NCI-H1694 (cell line): ENCODE results near the gene MARCO.
"Not testable (repeated sequence)": the region's sequence is repeated elsewhere in the genome, so short reads cannot be mapped to it uniquely, and the experiment has no call there.

Experiments
- DNase-seq: peaks from one replicate; lab custom pipeline; 2025; lab: John Stamatoyannopoulos, UW

MARCO gene

GRCh38 chr2:119006441-119006840 lies 64.4 kb downstream of the MARCO start:
- no peak for DNase-seq

DNA sequence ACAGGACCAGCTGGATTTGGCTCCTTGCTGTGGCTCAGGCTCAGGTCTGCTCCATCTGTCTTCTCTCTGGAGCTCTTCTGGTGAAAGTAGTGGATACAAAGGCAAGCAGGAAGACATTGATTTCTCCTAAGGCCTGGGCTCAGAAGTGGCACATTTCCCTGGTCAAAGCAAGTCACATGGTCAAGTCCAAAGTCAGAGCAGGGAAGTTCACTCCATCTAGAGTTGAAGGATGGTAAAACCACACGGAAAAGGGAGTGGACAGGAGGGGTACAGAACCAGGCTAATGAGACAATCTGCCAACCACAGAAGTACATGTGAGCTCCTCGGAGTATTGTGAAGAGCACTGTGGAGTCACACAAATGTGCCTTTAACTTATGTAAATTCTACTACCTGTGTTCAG lies 66.1 kb downstream of the MARCO start:
- DNase-seq, result no peak

DNA sequence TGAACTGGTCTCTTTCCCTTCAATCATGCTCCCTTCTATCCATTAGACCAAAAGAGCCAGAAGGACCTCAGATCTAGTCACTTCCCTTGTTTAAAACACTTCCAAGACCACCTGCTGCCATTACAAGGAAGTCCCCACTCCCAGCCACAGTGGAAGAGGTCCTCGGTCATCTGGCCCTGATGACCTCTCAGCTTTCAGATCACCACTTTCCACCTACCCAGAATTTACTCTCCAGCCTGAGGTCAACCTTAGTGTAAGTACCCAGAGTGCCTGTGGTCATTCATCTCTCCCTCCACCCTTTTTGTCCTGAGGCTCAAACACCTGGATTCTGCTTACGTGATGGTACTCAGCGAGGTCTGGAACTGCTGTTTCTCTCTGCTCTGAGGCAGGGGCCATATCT lies 67.1 kb downstream of the MARCO start:
- no peak for DNase-seq

GRCh38 chr2:119010336-119010735 lies 68.3 kb downstream of the MARCO start:
- DNase-seq, result no peak

GRCh38 chr2:119011162-119011909 lies 69.3 kb downstream of the MARCO start:
- DNase-seq, result peak; percentile 15

DNA sequence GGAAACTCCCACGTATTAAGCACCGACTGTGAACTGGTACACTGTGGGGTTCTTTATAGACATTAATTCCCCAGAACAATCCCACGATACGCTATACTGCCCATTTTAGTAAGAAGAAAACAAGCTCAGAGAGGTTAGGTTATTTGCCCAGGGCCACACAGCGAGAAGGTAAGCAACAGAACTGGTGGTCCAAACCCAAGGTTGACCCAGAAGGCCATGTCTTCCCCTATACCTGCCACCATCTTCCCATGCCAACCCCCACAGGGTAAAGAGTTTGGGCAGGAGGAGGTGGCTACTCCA lies 69.9 kb downstream of the MARCO start:
- no peak for DNase-seq

DNA sequence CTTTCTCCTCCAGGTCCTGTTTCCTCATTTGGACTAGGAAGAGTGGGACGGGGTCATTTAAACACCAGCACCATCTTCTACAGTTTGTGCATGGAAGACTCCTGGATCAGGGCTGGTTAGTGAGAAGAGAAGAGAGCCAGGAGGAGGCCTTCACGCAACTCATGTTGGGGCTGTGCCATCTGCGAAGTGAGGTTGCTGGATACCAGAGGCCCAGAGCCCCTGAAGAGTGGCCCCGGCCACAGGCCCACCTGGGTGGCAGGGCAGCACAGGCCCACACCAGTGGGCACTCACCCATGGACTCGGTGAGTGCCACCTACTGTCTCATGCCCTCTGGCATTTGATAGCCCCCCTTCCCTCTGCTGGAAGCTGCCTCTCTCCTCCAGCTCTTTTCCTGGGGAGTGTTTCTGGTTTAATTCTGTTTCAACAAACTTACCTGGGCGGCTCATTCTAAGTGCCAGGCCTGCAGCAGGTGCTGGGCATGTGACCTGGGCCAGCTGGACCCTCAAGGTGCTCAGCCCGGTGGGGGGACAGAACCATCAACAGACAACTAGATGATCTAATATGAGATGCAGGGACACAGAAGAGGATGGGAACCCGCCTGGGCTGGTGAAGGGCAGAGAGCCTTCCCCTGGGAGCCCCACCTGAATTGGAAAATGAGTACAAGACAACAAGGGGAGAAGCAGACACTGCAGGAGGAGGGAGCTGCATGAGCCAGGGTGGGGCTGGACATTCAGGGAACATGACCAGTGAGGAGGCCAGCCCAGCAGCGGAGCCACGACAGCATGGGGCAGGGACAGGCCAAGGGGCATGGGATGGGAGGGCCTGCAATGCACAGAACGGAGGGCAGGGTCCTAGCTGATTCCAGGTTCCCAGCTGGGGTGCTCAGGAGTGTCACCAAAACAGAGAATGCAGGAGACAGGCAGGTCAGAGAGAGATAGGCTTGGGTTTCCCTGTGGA lies 70.6 kb downstream of the MARCO start:
- DNase-seq, result no peak

GRCh38 chr2:119013671-119014070 lies 71.7 kb downstream of the MARCO start:
- no peak for DNase-seq

DNA sequence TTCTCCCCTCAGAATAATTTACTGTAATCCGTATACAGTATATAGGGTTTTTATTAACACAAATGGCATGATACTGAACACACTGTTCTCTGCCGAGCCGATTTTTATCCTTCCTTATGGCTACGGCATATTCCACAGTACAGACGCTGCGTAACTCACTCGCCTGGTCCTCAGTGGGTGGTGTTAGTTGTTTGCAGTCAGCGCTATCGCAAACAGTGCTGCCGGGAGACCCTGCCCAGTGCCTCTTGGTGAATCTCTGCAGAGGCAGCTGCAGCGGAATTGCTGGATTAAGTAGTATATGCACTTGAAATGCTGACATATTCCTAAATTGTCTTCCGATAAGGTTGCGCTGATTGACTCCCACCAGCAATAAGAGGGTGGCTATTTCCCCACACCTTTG lies 73.9 kb downstream of the MARCO start:
- DNase-seq, result no peak

GRCh38 chr2:119019521-119019920 lies 77.5 kb downstream of the MARCO start:
- no peak for DNase-seq

DNA sequence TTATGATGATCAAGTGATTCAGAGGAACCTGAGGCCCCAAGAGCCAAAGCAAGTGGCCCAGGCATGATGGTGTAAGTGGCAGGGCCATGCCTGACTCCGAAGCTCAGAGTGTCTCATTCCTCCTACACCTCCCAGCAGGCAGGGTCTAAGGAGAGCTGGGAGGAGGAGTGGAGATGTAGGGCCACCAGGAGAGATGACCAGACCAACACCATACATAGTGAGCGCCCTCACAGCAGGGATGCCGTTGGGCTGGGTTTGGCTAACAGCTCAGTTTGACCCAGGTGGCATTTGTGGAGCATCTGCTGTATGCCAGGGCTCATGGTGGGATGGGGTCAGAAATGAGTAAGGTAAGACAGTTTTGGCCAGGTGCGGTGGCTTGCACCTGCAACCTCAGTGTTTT lies 80.7 kb downstream of the MARCO start:
- no peak for DNase-seq

GRCh38 chr2:119023534-119023933 lies 81.5 kb downstream of the MARCO start:
- no peak for DNase-seq

DNA sequence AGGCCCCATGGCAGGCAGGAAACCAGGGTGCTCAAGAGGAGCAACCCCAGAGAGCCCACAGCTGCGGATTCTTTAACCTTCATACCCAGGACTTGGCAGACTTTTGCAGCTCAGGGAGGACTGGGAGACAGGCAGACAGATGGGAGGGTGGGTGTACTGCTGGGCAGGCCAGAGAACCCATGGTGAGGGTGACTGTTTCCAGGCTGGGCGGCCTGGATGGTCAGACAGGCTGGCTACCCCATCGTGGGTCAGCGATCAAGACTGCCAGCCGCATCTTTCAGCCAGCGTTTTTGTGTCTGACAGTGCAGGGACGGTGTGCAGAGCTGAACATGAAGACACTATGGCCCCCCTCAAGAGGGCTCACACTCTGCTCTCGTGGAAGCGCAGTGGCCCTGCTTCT lies 82.2 kb downstream of the MARCO start:
- DNase-seq, result no peak

DNA sequence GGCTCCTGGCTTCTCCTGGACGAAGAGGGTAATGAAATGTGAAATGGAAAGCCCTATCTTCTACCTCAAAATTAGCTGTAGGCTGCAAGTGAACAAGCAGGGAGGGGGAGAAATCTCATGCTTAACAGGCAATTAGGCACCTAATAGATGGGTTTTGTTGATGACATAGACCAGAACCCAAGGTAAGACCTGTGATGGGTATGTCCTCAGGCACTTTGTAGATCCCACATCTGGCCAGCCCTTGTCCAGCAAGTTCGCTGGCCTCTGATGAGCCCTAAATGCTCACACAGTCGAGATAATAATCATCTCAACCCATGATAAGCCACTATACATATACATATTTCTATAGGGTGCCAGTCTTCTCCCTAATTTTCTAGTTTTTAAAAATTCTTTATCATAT lies 82.6 kb downstream of the MARCO start:
- no peak for DNase-seq

GRCh38 chr2:119025013-119025412 lies 83.0 kb downstream of the MARCO start:
- no peak for DNase-seq

DNA sequence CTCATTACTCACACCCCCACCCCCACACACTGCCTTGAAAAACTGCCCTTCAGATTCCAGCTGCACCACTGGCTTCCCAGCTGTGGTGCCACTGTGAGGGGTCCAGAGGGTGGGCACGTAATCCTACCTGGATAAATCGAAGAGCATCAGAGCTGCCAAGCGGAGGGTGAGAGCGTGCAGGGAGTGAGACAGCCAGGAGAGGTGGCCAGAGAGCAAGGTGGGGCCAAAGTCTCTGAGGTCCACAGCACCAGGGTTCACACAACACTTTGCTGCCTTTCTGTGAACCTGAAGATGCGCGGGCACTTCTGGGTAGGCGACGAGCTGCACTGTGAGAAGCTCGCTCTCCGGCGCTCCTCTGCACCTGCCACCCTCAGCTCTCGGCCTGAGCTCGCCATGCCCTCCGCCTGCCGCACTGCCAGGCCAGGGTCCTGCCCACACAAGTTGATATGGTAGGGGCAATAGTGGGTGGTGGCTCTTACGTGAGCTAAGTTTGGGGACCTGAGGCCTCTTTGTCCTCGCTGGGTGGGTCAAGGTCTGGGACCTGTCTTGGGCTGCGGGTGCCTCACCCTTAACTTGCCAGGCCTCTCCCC lies 83.9 kb downstream of the MARCO start:
- no peak for DNase-seq

- no peak for DNase-seq
Measured at GRCh38 chr2:119026890-119027289, 84.9 kb downstream of the MARCO start.

DNA sequence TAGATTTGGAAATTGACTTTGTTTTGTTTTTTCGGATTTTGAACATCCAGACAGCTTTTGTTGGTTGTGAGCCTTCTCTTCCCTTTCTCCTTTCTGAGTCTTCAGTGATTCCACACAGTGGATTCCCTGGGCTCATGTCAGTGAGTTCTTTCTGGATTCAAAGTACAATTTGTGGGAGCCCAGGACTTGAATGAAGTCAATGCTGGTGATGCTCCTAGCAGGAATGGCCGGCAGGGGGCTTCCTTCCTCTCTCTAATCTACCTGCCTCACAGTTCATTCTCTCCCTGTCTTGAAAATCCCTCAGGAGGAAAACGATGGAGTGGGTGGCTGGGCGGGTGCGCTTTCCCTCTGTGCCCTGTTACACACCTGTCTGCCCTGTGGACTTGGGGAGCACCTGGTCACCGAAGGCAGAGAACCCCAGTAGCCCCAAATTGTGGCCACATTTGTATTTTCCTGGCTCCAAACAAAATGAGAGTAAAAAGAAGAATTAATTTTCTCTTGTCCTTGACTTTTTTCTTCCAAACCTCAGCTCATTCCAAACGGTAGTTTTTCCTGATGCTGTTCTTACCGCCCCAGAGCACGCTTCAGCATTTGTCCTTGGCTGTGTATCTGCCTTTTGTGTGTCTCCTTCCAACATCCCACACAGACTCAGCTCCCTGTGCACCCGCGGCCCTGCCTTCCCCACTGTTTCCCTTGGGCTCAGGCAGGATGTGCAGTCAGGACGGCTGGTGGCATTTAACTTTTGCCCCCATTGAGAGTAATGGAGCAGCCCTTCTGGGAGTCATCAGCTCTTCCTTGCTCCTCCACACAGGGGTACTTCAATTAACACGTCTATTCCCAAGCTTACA lies 86.6 kb downstream of the MARCO start:
- DNase-seq, result peak; percentile 50

DNA sequence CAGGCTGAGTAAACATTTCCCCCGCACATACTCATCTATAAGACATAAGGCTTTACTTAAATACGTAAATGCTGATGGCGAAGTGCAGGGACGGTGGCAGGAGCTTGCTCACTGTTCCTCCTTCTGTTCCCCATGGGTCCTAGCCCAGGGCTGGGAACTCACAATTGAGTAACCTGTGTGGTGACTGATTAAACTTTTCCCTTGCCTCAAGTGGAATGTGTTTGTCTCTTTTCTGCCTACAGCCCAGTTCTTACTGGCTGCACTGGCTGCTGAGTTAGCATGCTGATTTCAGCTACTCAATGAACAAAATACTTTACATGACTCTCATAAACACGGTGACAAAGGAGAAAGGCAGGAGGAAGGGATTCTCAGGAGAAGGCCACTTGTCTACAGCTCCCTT lies 87.3 kb downstream of the MARCO start:
- DNase-seq, result no peak

DNA sequence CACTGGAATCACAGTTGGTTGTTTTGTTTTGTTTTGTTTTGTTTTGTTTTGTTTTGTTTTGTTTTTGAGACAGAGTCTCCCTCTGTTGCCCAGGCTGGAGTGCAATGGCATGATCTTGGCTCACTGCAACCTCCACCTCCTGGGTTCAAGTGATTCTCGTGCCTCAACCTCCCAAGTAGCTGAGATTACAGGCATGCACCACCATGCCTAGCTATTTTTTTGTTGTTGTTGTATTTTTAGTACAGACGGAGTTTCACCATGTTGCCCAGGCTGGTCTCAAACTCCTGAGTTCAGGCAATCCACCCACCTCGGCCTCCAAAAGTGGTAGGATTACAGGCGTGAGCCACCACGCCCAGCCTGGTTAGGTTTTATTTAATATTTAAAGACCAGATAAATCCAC lies 95.9 kb downstream of the MARCO start:
- DNase-seq, result not testable (repeated sequence)

DNA sequence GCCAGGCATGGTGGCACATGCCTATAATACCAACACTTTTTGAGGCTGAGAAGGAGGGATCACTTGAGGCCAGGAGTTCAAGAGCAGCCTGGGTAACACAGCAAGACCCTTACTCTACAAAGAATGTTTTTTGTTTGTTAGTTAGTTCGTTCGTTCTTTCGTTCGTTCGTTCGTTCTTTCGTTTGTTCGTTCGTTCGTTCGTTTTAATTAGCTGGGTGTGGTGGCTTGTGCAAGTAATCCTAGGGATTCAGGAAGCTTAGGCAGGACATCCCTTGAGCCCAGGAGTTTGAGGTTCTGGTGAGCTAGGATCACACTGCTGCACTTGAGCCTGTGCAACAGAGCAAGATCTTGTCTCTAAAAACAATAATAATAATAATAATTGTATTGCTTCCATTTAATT lies 98.7 kb downstream of the MARCO start:
- no peak for DNase-seq
